Nephron (organoid): ENCODE results near the gene FDPS.

ENCODE experiments used
- H3K27ac Mint-ChIP-seq, 3 experiments: 2 replicates each; pipeline ENCODE4 v1.8.0; 2020; ENCODE audit warnings: mixed read lengths in 3 of 3, mild to moderate bottlenecking in 2 of 3, moderate library complexity in 1 of 3
- H3K27me3 Mint-ChIP-seq: 2 replicates; pipeline ENCODE4 v1.8.0; 2021; ENCODE audit warnings: low read depth, mild to moderate bottlenecking, moderate library complexity, mixed read lengths
- H3K36me3 Mint-ChIP-seq: 2 replicates; pipeline ENCODE4 v1.8.0; 2020; ENCODE audit warnings: low read depth, mixed read lengths
- H3K4me1 Mint-ChIP-seq: 2 replicates; pipeline ENCODE4 v1.8.0; 2020; ENCODE audit warnings: mixed read lengths
- H3K4me3 Mint-ChIP-seq, 3 experiments: 2 replicates each; pipeline ENCODE4 v1.8.0; 2020; ENCODE audit warnings: mild to moderate bottlenecking in 3 of 3, mixed read lengths in 3 of 3, moderate library complexity in 2 of 3
- H3K9me3 Mint-ChIP-seq: 2 replicates; pipeline ENCODE4 v1.8.0; 2020; ENCODE audit warnings: mixed read lengths
- CTCF ChIP-seq, 3 experiments: fragments of 200-600 bp; sonication (generic); IDR thresholded peaks; one replicate each; pipeline ENCODE4 v1.5.0; 2021; ENCODE audit warnings: antibody characterized with exemption in 3 of 3; ENCODE audit not compliant: unreplicated experiment in 3 of 3

Gene FDPS

DNA sequence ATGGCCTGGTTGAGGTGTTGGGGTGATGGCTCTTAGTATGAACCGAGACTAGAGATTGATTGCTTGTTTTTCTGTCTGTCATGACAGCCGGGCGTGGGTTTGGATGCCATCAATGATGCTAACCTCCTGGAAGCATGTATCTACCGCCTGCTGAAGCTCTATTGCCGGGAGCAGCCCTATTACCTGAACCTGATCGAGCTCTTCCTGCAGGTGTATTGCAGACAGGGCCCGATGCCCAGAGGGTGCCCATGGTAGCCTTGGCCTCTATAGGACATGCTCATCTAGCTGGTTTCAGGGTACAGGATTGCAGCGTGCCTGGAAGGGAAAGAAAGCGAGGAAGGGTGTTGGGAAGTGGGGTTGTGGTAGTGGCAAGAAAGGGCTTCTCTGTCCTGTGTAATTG lies 9.4 kb downstream of the FDPS start:
- no peak for TF ChIP-seq CTCF (IDR thresholded peaks at IDR 0.05; ENCODE audit: unreplicated experiment in 3 of 3)
- no peaks in the 10 kb centered on the region for H3K27me3 Mint-ChIP-seq

DNA sequence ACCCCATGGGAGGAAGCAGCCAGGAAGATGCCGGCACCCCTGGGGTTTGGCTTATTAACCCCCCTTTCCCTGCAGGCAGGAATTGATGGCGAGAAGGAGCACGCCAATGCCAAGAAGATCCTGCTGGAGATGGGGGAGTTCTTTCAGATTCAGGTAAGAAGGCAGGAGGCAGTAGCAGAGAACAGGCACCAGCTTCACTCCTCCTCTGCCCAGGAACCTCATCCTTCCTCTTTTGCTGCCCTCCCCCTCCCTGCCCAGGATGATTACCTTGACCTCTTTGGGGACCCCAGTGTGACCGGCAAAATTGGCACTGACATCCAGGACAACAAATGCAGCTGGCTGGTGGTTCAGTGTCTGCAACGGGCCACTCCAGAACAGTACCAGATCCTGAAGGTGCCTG lies 10.9 kb downstream of the FDPS start:
- no peak for TF ChIP-seq CTCF (IDR thresholded peaks at IDR 0.05; ENCODE audit: unreplicated experiment in 3 of 3)
- Mint-ChIP-seq H3K27me3 (no peaks in the 10 kb centered on the region), H3K4me1 (peaks cover 26% of the 10 kb centered on the region), H3K36me3 (peaks cover 12% of the 10 kb centered on the region), H3K27ac (peak overlapping the region in 2 of 3 experiments; percentile 21 to 82), H3K9me3 (no peaks in the 10 kb centered on the region), H3K4me3 (peak overlapping the region; percentile 92 to 94 (median 92))

More for the DNA sequence above, 9.4 kb downstream of the FDPS start:
- Mint-ChIP-seq H3K4me1 (peaks cover 31% of the 10 kb centered on the region), H3K9me3 (no peaks in the 10 kb centered on the region), H3K36me3 (peaks cover 18% of the 10 kb centered on the region), H3K4me3 (peak overlapping the region in 1 of 3 experiments; percentile 68), H3K27ac (peak overlapping the region in 1 of 3 experiments; percentile 79)

DNA sequence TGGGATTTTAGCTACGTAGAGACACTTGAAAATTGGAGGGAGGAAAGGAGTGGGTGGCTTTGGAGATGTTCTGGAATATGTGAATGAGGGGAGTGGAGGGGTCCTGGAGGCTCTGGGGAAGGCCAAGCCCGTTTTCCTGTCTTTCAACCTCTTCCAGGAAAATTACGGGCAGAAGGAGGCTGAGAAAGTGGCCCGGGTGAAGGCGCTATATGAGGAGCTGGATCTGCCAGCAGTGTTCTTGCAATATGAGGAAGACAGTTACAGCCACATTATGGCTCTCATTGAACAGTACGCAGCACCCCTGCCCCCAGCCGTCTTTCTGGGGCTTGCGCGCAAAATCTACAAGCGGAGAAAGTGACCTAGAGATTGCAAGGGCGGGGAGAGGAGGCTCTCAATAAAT lies 11.6 kb downstream of the FDPS start:
- peak overlapping the region; percentile 74 to 82 (median 78) for H3K27ac Mint-ChIP-seq
- H3K36me3 Mint-ChIP-seq = peaks cover 12% of the 10 kb centered on the region
- H3K4me3 Mint-ChIP-seq = peak overlapping the region; percentile 92 to 94 (median 92)
- TF ChIP-seq CTCF (IDR thresholded peaks at IDR 0.05; ENCODE audit: unreplicated experiment in 3 of 3) = no peak
- H3K4me1 Mint-ChIP-seq = peaks cover 26% of the 10 kb centered on the region
- H3K27me3 Mint-ChIP-seq = no peaks in the 10 kb centered on the region
- H3K9me3 Mint-ChIP-seq = no peaks in the 10 kb centered on the region

GRCh38 chr1:155320661-155321617 lies 12.3 kb downstream of the FDPS start, which contains the start of gene RUSC1:
Gene RUSC1, plus strand, starts transcription at chr1:155320894. Its CDS starts 880 bp downstream, at chr1:155321774.
- peak within 1 kb of the TSS; percentile 74 to 91 (median 82) for H3K27ac Mint-ChIP-seq
- TF ChIP-seq CTCF (IDR thresholded peaks at IDR 0.05; ENCODE audit: unreplicated experiment in 3 of 3) = no peak
- H3K9me3 Mint-ChIP-seq = no peaks in the 10 kb centered on the region
- peak within 1 kb of the TSS; percentile 92 to 94 (median 92) for H3K4me3 Mint-ChIP-seq
- H3K27me3 Mint-ChIP-seq = no peaks in the 10 kb centered on the region
- peaks cover 12% of the 10 kb centered on the region for H3K36me3 Mint-ChIP-seq
- peaks cover 31% of the 10 kb centered on the region for H3K4me1 Mint-ChIP-seq

- no peak for TF ChIP-seq CTCF (IDR thresholded peaks at IDR 0.05; ENCODE audit: unreplicated experiment in 3 of 3)
- Mint-ChIP-seq H3K27me3 (no peaks in the 10 kb centered on the region), H3K9me3 (no peaks in the 10 kb centered on the region), H3K4me1 (peaks cover 35% of the 10 kb centered on the region), H3K36me3 (peaks cover 12% of the 10 kb centered on the region), H3K27ac (peak overlapping the region; percentile 82 to 93 (median 91)), H3K4me3 (peak overlapping the region; percentile 92 to 94 (median 92))
Measured at GRCh38 chr1:155321639-155322503, 13.2 kb downstream of the FDPS start.
